ENCODE data around the gene RAB29.

The RAB29 gene

GRCh38 chr1:205794011-205794730, 18.9 kb upstream of the RAB29 start:
- TF ChIP-seq EP300 (IDR thresholded peaks at IDR 0.05; ENCODE audit: borderline replicate concordance) (no peak), TEAD4 (IDR thresholded peaks at IDR 0.05) (no peak), EGR1 (IDR thresholded peaks at IDR 0.05) (no peak), YY1 (IDR thresholded peaks at IDR 0.05; ENCODE audit: low read depth) (no peak), TAF1 (IDR thresholded peaks at IDR 0.05; ENCODE audit: low read depth) (no peak), ZBTB7A (IDR thresholded peaks at IDR 0.05; ENCODE audit: low read depth) (no peak), FOXM1 (IDR thresholded peaks at IDR 0.05; ENCODE audit: borderline replicate concordance, low read depth) (no peak), NFIC (IDR thresholded peaks at IDR 0.05) (no peak), CEBPB (IDR thresholded peaks at IDR 0.05) (no peak), REST (IDR thresholded peaks at IDR 0.05; ENCODE audit: low read depth) (no peak), TCF12 (IDR thresholded peaks at IDR 0.05; ENCODE audit: low read depth) (no peak), USF1 (IDR thresholded peaks at IDR 0.05) (no peak), MAX (IDR thresholded peaks at IDR 0.05) (no peak), RAD21 (IDR thresholded peaks at IDR 0.05; ENCODE audit: low read depth) (no peak), CREB1 (IDR thresholded peaks at IDR 0.05; ENCODE audit: low read depth) (no peak)

- TF ChIP-seq NFIC (IDR thresholded peaks at IDR 0.05): no peak
- no peak for TF ChIP-seq FOXM1 (IDR thresholded peaks at IDR 0.05; ENCODE audit: borderline replicate concordance, low read depth)
- no peak for TF ChIP-seq YY1 (IDR thresholded peaks at IDR 0.05; ENCODE audit: low read depth)
- TF ChIP-seq RAD21 (IDR thresholded peaks at IDR 0.05; ENCODE audit: low read depth): no peak
- no peak for TF ChIP-seq USF1 (IDR thresholded peaks at IDR 0.05)
- TF ChIP-seq MAX (IDR thresholded peaks at IDR 0.05): no peak
- TF ChIP-seq EP300 (IDR thresholded peaks at IDR 0.05; ENCODE audit: borderline replicate concordance): no peak
- no peak for TF ChIP-seq ZBTB7A (IDR thresholded peaks at IDR 0.05; ENCODE audit: low read depth)
- TF ChIP-seq REST (IDR thresholded peaks at IDR 0.05; ENCODE audit: low read depth): no peak
Observed at GRCh38 chr1:205792961-205793673, 17.8 kb upstream of the RAB29 start.

- TF ChIP-seq TEAD4 (IDR thresholded peaks at IDR 0.05) (no peak), NFIC (IDR thresholded peaks at IDR 0.05) (no peak), ZBTB7A (IDR thresholded peaks at IDR 0.05; ENCODE audit: low read depth) (no peak), YY1 (IDR thresholded peaks at IDR 0.05; ENCODE audit: low read depth) (no peak), USF1 (IDR thresholded peaks at IDR 0.05) (no peak), RAD21 (IDR thresholded peaks at IDR 0.05; ENCODE audit: low read depth) (no peak), EP300 (IDR thresholded peaks at IDR 0.05; ENCODE audit: borderline replicate concordance) (no peak), CEBPB (IDR thresholded peaks at IDR 0.05) (no peak), CREB1 (IDR thresholded peaks at IDR 0.05; ENCODE audit: low read depth) (no peak), MAX (IDR thresholded peaks at IDR 0.05) (no peak), TAF1 (IDR thresholded peaks at IDR 0.05; ENCODE audit: low read depth) (no peak), EGR1 (IDR thresholded peaks at IDR 0.05) (no peak)
Observed at GRCh38 chr1:205792481-205792881, 17.2 kb upstream of the RAB29 start.

GRCh38 chr1:205791568-205792180, 16.4 kb upstream of the RAB29 start:
- TF ChIP-seq CREB1 (IDR thresholded peaks at IDR 0.05; ENCODE audit: low read depth): no peak
- peak; percentile 90 for TF ChIP-seq RAD21 (IDR thresholded peaks at IDR 0.05; ENCODE audit: low read depth)
- no peak for TF ChIP-seq ZBTB7A (IDR thresholded peaks at IDR 0.05; ENCODE audit: low read depth)

Measured in Ishikawa (cell line).